PFSK-1 (cell line): Measurements from ENCODE around the gene OR1F1.

Experiments used
- FOXP2 ChIP-seq: optimal IDR thresholded peaks from 2 replicates; pipeline ENCODE3; 2011; ENCODE audit warnings: borderline replicate concordance, control low read depth, inconsistent platforms; ENCODE audit not compliant: insufficient read depth; ENCODE audit errors: extremely low read length, extremely low read depth
- POLR2AphosphoS5 ChIP-seq: IDR thresholded peaks from 2 replicates; pipeline ENCODE4 v1.6.1; 2012; ENCODE audit warnings: low read depth, mild to moderate bottlenecking, control low read depth, low read length, moderate library complexity
- SIN3A ChIP-seq: IDR thresholded peaks from 2 replicates; pipeline ENCODE4 v1.6.1; 2012; ENCODE audit warnings: mild to moderate bottlenecking, low read length, moderate library complexity, borderline replicate concordance; ENCODE audit not compliant: insufficient read depth
- TAF1 ChIP-seq: IDR thresholded peaks from 2 replicates; pipeline ENCODE4 v1.6.1; 2012; ENCODE audit warnings: low read length, control low read depth, borderline replicate concordance; ENCODE audit not compliant: insufficient read depth

GRCh38 chr16:3241761-3242160 lies 53.8 kb downstream of the OR1F1 start:
- TF ChIP-seq POLR2AphosphoS5 (no peak), FOXP2 (no peak), SIN3A (no peak), TAF1 (no peak)
